AG09309 (cell line): ENCODE results near the gene CCER1.

Source experiments
- DNase-seq: peaks from one replicate; pipeline ENCODE4 v3.0.0-alpha.2; 2010; ENCODE audit warnings: low read depth
- H3K4me3 ChIP-seq: 2 replicates; pipeline ENCODE4 v1.5.1; 2011; ENCODE audit warnings: mild to moderate bottlenecking, low read depth, low read length, moderate library complexity; ENCODE audit not compliant: control insufficient read depth
- CTCF ChIP-seq: IDR thresholded peaks from 2 replicates; pipeline ENCODE4 v1.5.1; 2011; ENCODE audit warnings: mild to moderate bottlenecking, low read depth, low read length, inconsistent platforms; ENCODE audit not compliant: insufficient read depth, control insufficient read depth; ENCODE audit errors: missing control alignments

CCER1 gene

GRCh38 chr12:90954921-90955320 is at the start of gene CCER1:
Gene CCER1, minus strand, starts transcription at chr12:90955176. Its CDS starts 434 bp downstream, at chr12:90954742.
- no peak for DNase-seq
- TF ChIP-seq CTCF, result no peak
- no peak within 1 kb of the TSS for H3K4me3 ChIP-seq

- no peak overlapping the region for H3K4me3 ChIP-seq
- no peak for TF ChIP-seq CTCF
- DNase-seq, result no peak
These were observed 48.8 kb upstream of the CCER1 start for GRCh38 chr12:91003737-91004136.

GRCh38 chr12:91001306-91001705 is 46.3 kb upstream of the CCER1 start:
- no peak for TF ChIP-seq CTCF

GRCh38 chr12:90999966-91000365 is 45.0 kb upstream of the CCER1 start:
- no peak overlapping the region for H3K4me3 ChIP-seq
- no peak for DNase-seq
- no peak for TF ChIP-seq CTCF

More at GRCh38 chr12:91001306-91001705, 46.3 kb upstream of the CCER1 start:
- DNase-seq, result no peak
- H3K4me3 ChIP-seq, result no peak overlapping the region

GRCh38 chr12:90999527-90999926 is 44.6 kb upstream of the CCER1 start:
- no peak for TF ChIP-seq CTCF
- DNase-seq, result no peak
- H3K4me3 ChIP-seq, result no peak overlapping the region

- H3K4me3 ChIP-seq, result no peak overlapping the region
- no peak for DNase-seq
- TF ChIP-seq CTCF, result no peak
These were observed 40.0 kb upstream of the CCER1 start for GRCh38 chr12:90995010-90995409.

GRCh38 chr12:90991952-90992465 is 37.0 kb upstream of the CCER1 start:
- DNase-seq, result no peak
- no peak overlapping the region for H3K4me3 ChIP-seq
- no peak for TF ChIP-seq CTCF
